Adrenal gland (tissue), 5 donors: ENCODE data around the gene RPL18.

Source experiments
- CTCF ChIP-seq, 6 experiments: fragments of 450-650 bp in 4 of 6; fragments of 200-600 bp in 2 of 6; sonication (generic) in 1 of 6; IDR thresholded peaks; 1 replicate in 5 of 6; 2 replicates in 1 of 6; pipeline versions ENCODE4 v1.5.1 to v1.8.0; 2016 to 2021; ENCODE audit warnings: antibody characterized with exemption in 6 of 6, mild to moderate bottlenecking in 2 of 6, moderate library complexity in 1 of 6
- POLR2A ChIP-seq, 2 donors: fragments of 450-650 bp; IDR thresholded peaks; one replicate each; pipeline ENCODE4 v1.6.1; 2017; ENCODE audit warnings: antibody characterized with exemption in 2 of 2, mild to moderate bottlenecking in 2 of 2, moderate library complexity in 1 of 2
- donor health status: DM: no; HTN: no; CAD: no.

GRCh38 chr19:48646001-48646721, 27.2 kb upstream of the RPL18 start, which contains the start of gene CA11:
- peak; percentile 80 to 96 (median 92) for TF ChIP-seq CTCF (IDR thresholded peaks at IDR 0.05)
- peak; percentile 14 to 60 for TF ChIP-seq POLR2A (IDR thresholded peaks at IDR 0.05)
